Endothelial cell (in vitro differentiated cells): ENCODE data around the gene DNMBP. TPM values are rescaled to one million over a fixed set of nuclear protein-coding genes. Genes with fewer than 3 reads are reported as not detected.
A peak's percentile ranks its signal among the peaks of the same experiment; 100 is the strongest.

Source experiments
- DNase-seq: peaks from one replicate; pipeline ENCODE4 v3.0.0; 2021; ENCODE audit warnings: low spot score
- H3K27ac Mint-ChIP-seq: one replicate; pipeline ENCODE4 v1.8.0; 2021; ENCODE audit warnings: mixed read lengths, inconsistent platforms; ENCODE audit not compliant: unreplicated experiment
- H3K27me3 Mint-ChIP-seq: one replicate; pipeline ENCODE4 v1.8.0; 2021; ENCODE audit warnings: mild to moderate bottlenecking, moderate library complexity, mixed read lengths, inconsistent platforms; ENCODE audit not compliant: unreplicated experiment
- H3K36me3 Mint-ChIP-seq: one replicate; pipeline ENCODE4 v1.8.0; 2021; ENCODE audit warnings: mild to moderate bottlenecking, low read depth, mixed read lengths, inconsistent platforms; ENCODE audit not compliant: unreplicated experiment
- H3K4me1 Mint-ChIP-seq: one replicate; pipeline ENCODE4 v1.8.0; 2021; ENCODE audit warnings: mild to moderate bottlenecking, mixed read lengths, inconsistent platforms; ENCODE audit not compliant: unreplicated experiment
- H3K4me3 Mint-ChIP-seq: one replicate; pipeline ENCODE4 v1.8.0; 2021; ENCODE audit warnings: mild to moderate bottlenecking, mixed read lengths, inconsistent platforms; ENCODE audit not compliant: unreplicated experiment
- H3K9me3 Mint-ChIP-seq: one replicate; pipeline ENCODE4 v1.8.0; 2021; ENCODE audit warnings: mixed read lengths, inconsistent platforms; ENCODE audit not compliant: unreplicated experiment
- total RNA-seq: library from RNA; stranded (reverse); fragmentation: NEBNext Ultra II Directional; extraction: Animal tissue kit (Norgen Biotek cat#: 25700); gene quantifications from one replicate; pipeline ENCODE4 v1.2.1, GENCODE V29; 2021; ENCODE audit not compliant: unreplicated experiment
- TF ChIP-seq, protein P1 (sequence below): fragments of 200-600 bp; sonication (generic); IDR thresholded peaks from one replicate; pipeline ENCODE4 v1.5.0; 2021; ENCODE audit warnings: antibody characterized with exemption; ENCODE audit not compliant: unreplicated experiment

Gene DNMBP
- total RNA-seq, 1 donor from 2014 or later: 21.8 TPM

DNA sequence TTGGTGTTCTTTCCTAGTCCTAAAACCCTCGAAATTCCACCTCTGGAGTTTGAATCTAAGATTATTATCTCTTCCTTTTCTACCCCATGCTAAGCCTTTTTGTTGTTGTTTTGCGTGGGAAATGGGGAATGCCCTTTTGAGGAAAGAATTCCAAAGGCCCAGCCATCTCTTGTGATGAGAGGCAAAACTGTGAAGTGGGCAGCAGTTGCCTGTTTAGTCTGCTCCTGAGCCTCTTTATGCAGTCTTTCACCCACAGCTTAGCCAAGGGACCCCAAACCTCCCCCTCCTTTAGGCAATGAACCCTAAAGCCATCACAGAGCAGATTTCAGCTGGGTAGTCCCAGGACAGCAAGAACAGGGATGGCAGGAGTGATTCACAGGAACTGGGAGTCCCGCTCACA lies 95.5 kb downstream of the DNMBP start:
- H3K4me3 Mint-ChIP-seq: peak overlapping the region; percentile 72
- TF ChIP-seq, protein P1, sequence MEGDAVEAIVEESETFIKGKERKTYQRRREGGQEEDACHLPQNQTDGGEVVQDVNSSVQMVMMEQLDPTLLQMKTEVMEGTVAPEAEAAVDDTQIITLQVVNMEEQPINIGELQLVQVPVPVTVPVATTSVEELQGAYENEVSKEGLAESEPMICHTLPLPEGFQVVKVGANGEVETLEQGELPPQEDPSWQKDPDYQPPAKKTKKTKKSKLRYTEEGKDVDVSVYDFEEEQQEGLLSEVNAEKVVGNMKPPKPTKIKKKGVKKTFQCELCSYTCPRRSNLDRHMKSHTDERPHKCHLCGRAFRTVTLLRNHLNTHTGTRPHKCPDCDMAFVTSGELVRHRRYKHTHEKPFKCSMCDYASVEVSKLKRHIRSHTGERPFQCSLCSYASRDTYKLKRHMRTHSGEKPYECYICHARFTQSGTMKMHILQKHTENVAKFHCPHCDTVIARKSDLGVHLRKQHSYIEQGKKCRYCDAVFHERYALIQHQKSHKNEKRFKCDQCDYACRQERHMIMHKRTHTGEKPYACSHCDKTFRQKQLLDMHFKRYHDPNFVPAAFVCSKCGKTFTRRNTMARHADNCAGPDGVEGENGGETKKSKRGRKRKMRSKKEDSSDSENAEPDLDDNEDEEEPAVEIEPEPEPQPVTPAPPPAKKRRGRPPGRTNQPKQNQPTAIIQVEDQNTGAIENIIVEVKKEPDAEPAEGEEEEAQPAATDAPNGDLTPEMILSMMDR: no peak
- no peak for DNase-seq
- no peaks in the 10 kb centered on the region for H3K9me3 Mint-ChIP-seq
- peaks cover 44% of the 10 kb centered on the region for H3K4me1 Mint-ChIP-seq
- peak overlapping the region; percentile 93 for H3K27ac Mint-ChIP-seq
- peaks cover 3% of the 10 kb centered on the region for H3K27me3 Mint-ChIP-seq
- no peaks in the 10 kb centered on the region for H3K36me3 Mint-ChIP-seq

DNA sequence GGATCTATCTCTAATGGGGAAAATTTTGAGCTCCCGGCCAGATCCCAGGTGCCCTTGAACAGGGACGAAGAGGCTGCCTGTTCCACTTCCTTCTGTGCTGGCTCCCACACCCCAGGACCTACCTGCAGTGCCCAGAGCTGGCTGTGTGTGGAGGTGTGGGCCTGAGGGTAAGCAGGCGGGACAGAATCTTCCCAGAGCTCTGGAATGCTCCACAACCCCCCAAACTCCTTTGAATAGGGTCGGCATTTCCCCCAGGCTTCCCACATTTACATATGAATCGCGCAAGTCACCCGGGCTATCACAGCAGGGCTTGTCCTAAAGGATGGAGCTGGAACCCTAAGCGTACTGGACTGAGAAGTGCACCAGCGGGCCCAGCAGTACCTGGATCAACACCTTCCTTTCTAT lies 95.9 kb downstream of the DNMBP start:
- Mint-ChIP-seq H3K27me3 (peaks cover 3% of the 10 kb centered on the region), H3K36me3 (peaks cover 2% of the 10 kb centered on the region), H3K4me1 (peaks cover 44% of the 10 kb centered on the region), H3K4me3 (peak overlapping the region; percentile 95), H3K27ac (peak overlapping the region; percentile 93), H3K9me3 (no peaks in the 10 kb centered on the region)
- TF ChIP-seq, protein P1: no peak
- DNase-seq: peak; percentile 54

DNA sequence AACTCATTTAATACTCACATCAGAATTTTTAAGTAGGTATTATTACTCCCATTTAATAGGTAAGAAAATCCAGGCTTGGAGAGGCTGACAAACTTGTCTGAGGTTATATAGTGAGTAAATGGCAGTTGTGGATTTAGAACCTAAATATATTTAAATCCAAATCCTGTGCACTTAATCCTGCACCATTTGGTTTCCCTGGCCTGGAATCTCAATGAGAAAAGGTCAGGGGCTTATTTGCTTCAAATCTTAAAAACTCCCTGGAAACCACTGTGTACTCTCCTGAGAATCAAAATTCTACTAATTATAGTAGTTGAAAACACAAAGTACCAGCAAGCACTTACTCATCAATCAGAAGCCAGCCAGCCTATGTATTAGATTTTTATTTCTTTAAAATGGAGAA lies 97.7 kb downstream of the DNMBP start:
- TF ChIP-seq, protein P1: no peak
- no peak for DNase-seq
- Mint-ChIP-seq H3K27ac (peak overlapping the region; percentile 57), H3K36me3 (peaks cover 17% of the 10 kb centered on the region), H3K9me3 (no peaks in the 10 kb centered on the region), H3K27me3 (peaks cover 3% of the 10 kb centered on the region), H3K4me3 (peak overlapping the region; percentile 95), H3K4me1 (peaks cover 39% of the 10 kb centered on the region)

DNA sequence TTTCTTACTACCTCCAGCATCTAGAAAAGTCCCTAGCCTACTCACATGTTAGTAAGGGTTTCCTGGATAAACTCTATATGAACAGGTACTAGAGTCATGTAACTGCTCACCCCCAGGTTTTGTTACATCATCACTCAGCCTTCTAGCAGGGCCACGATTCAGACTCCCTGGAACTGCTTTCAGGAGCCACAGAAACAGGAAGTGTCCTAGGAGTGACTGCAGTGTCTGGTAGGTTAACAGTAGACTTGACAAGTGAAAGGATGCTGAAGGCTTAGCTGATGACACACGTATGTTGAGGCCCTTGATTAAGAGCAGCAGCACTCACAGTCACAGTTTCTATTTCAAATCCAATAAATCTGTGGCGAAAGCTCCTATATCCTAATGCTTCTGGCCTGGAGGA lies 101.2 kb downstream of the DNMBP start:
- Mint-ChIP-seq H3K4me1 (peaks cover 30% of the 10 kb centered on the region), H3K4me3 (no peak overlapping the region), H3K27me3 (peaks cover 6% of the 10 kb centered on the region), H3K27ac (no peak overlapping the region), H3K9me3 (no peaks in the 10 kb centered on the region), H3K36me3 (peaks cover 30% of the 10 kb centered on the region)
- TF ChIP-seq, protein P1: no peak
- DNase-seq: no peak

DNA sequence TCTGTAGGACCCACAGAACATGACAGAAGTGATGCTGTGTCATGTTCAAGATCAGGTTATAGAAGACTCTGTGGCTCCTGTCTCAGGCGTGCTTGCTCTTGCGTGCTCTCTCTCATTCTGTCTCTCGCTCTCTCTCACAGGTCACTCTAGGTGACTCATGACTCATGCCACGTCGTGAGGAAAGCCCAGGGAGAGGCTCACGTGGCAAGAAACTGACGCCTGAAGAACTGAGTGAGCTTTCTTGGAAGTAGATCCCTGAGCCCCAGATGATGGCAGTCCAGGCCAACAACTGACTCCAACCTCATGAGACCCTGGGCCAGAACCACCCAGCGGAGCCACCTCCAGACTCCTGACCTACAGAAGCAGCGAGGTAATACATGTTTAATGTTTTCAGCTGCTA lies 103.3 kb downstream of the DNMBP start:
- Mint-ChIP-seq H3K4me1 (peaks cover 20% of the 10 kb centered on the region), H3K4me3 (no peak overlapping the region), H3K36me3 (peaks cover 35% of the 10 kb centered on the region), H3K9me3 (no peaks in the 10 kb centered on the region), H3K27ac (no peak overlapping the region), H3K27me3 (peaks cover 9% of the 10 kb centered on the region)
- TF ChIP-seq, protein P1: no peak
- no peak for DNase-seq
